ENCODE data around the gene PDCD10.

PDCD10 gene

DNA sequence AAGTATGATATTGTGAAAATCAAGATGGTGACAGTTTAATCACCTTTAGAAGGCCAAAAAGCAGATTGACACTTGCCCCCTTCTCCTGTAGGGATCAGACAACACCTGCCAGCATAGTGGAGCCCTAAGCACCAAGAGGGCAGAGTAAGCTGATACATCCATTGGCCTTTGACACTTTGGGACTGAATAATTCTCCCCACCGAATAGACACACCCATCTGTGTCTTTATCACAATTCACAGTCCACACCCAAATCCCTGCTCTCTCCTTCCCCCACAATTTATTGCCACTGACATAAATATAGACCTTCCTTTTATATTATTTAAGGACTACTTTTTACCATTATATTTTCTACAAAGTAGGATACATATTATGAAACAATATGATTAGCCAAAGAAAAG is 77.9 kb downstream of the PDCD10 start:
- Histone ChIP-seq H2BK12ac (ENCODE audit: low read length) (no peak overlapping the region), H3K18ac (ENCODE audit: low read length) (no peak overlapping the region), H2AK5ac (ENCODE audit: low read depth, low read length) (no peak overlapping the region), H3K4ac (ENCODE audit: low read length) (no peak overlapping the region), H2BK5ac (ENCODE audit: low read length) (no peak overlapping the region), H3K4me3 (ENCODE audit: low read length in 2 of 2) (no peak overlapping the region), H3K14ac (ENCODE audit: low read length) (no peak overlapping the region), H3K36me3 (replicated peaks in 1 of 2; ENCODE audit: control insufficient read depth in 2 of 2, insufficient read depth in 2 of 2, low read length in 2 of 2) (no peaks in the 10 kb centered on the region), H3K4me1 (ENCODE audit: control insufficient read depth in 2 of 2, insufficient read depth in 1 of 2, low read depth in 1 of 2, low read length in 2 of 2) (peaks cover 8 to 27% of the 10 kb centered on the region in 2 donors), H4K91ac (ENCODE audit: low read depth, low read length, poor library complexity) (no peak overlapping the region), H2AFZ (ENCODE audit: low read length) (no peak overlapping the region), H3K4me2 (ENCODE audit: insufficient read depth, low read length, poor library complexity, severe bottlenecking) (no peak overlapping the region), H3K79me1 (ENCODE audit: low read depth, low read length) (no peaks in the 10 kb centered on the region), H3K27ac (replicated peaks; ENCODE audit: low read length) (no peak overlapping the region), H2BK15ac (ENCODE audit: low read length) (no peak overlapping the region), H3K9me3 (replicated peaks in 1 of 2; ENCODE audit: control insufficient read depth in 2 of 2, insufficient read depth in 1 of 2, low read depth in 1 of 2, low read length in 2 of 2) (no peaks in the 10 kb centered on the region), H3K23ac (ENCODE audit: low read depth, low read length, poor library complexity) (no peak overlapping the region), H3K27me3 (ENCODE audit: control insufficient read depth in 3 of 3, insufficient read depth in 3 of 3, low read depth in 1 of 3, low read length in 3 of 3) (no peaks in the 10 kb centered on the region), H3K9ac (ENCODE audit: low read depth, low read length, poor library complexity) (no peak overlapping the region), H2BK120ac (ENCODE audit: low read depth, low read length) (no peak overlapping the region), H4K8ac (ENCODE audit: low read depth, low read length) (no peak overlapping the region)
- DNase-seq (ENCODE audit: low spot score): no peak
- WGBS, 2 donors (ENCODE audit: extremely low coverage in 2 of 2, insufficient read length in 2 of 2, insufficient replicate concordance in 1 of 2): no CpG with 5 or more reads among the region's 1 CpG

- no peak within 1 kb of the TSS for H3K9ac ChIP-seq (ENCODE audit: low read depth, low read length, poor library complexity)
- H3K18ac ChIP-seq (ENCODE audit: low read length): no peak within 1 kb of the TSS
- H3K36me3 ChIP-seq (replicated peaks in 1 of 2; ENCODE audit: control insufficient read depth in 2 of 2, insufficient read depth in 2 of 2, low read length in 2 of 2): peaks cover 0 to 19% of the 10 kb centered on the region in 2 donors
- H4K8ac ChIP-seq (ENCODE audit: low read depth, low read length): no peak within 1 kb of the TSS
- H3K4me2 ChIP-seq (ENCODE audit: insufficient read depth, low read length, poor library complexity, severe bottlenecking): no peak within 1 kb of the TSS
- WGBS, 2 donors (ENCODE audit: extremely low coverage in 2 of 2, insufficient read length in 2 of 2, insufficient replicate concordance in 1 of 2): no CpG with 5 or more reads among the region's 1 CpG
- H2BK15ac ChIP-seq (ENCODE audit: low read length): no peak within 1 kb of the TSS
- H2BK5ac ChIP-seq (ENCODE audit: low read length): no peak within 1 kb of the TSS
- no peaks in the 10 kb centered on the region for H3K9me3 ChIP-seq (replicated peaks in 1 of 2; ENCODE audit: control insufficient read depth in 2 of 2, insufficient read depth in 1 of 2, low read depth in 1 of 2, low read length in 2 of 2)
- no peak within 1 kb of the TSS for H2BK120ac ChIP-seq (ENCODE audit: low read depth, low read length)
- no peak within 1 kb of the TSS for H3K4ac ChIP-seq (ENCODE audit: low read length)
- H3K27me3 ChIP-seq (ENCODE audit: control insufficient read depth in 3 of 3, insufficient read depth in 3 of 3, low read depth in 1 of 3, low read length in 3 of 3): no peaks in the 10 kb centered on the region
- H3K4me1 ChIP-seq (ENCODE audit: control insufficient read depth in 2 of 2, insufficient read depth in 1 of 2, low read depth in 1 of 2, low read length in 2 of 2): peaks cover 8 to 32% of the 10 kb centered on the region in 2 donors
- H2AFZ ChIP-seq (ENCODE audit: low read length): peak within 1 kb of the TSS; percentile 25
- DNase-seq (ENCODE audit: low spot score): peak; percentile 61
- H2AK5ac ChIP-seq (ENCODE audit: low read depth, low read length): no peak within 1 kb of the TSS
- peak within 1 kb of the TSS in 1 of 2 donors; percentile 41 for H3K4me3 ChIP-seq (ENCODE audit: low read length in 2 of 2)
- no peak within 1 kb of the TSS for H3K27ac ChIP-seq (replicated peaks; ENCODE audit: low read length)
- H4K91ac ChIP-seq (ENCODE audit: low read depth, low read length, poor library complexity): no peak within 1 kb of the TSS
- no peaks in the 10 kb centered on the region for H3K79me1 ChIP-seq (ENCODE audit: low read depth, low read length)
- H3K14ac ChIP-seq (ENCODE audit: low read length): no peak within 1 kb of the TSS
- H2BK12ac ChIP-seq (ENCODE audit: low read length): no peak within 1 kb of the TSS
- no peak within 1 kb of the TSS for H3K23ac ChIP-seq (ENCODE audit: low read depth, low read length, poor library complexity)
Measured at GRCh38 chr3:167653760-167654159, 80.9 kb downstream of the PDCD10 start, which contains the start of gene WDR49. Gene WDR49, minus strand, starts transcription at chr3:167653942. Its CDS starts 517 bp downstream, at chr3:167653425.

- no CpG with 5 or more reads among the region's 1 CpG for WGBS, 2 donors (ENCODE audit: extremely low coverage in 2 of 2, insufficient read length in 2 of 2, insufficient replicate concordance in 1 of 2)
- H3K4ac ChIP-seq (ENCODE audit: low read length): no peak overlapping the region
- peaks cover 8 to 32% of the 10 kb centered on the region in 2 donors for H3K4me1 ChIP-seq (ENCODE audit: control insufficient read depth in 2 of 2, insufficient read depth in 1 of 2, low read depth in 1 of 2, low read length in 2 of 2)
- H2BK15ac ChIP-seq (ENCODE audit: low read length): no peak overlapping the region
- no peak overlapping the region for H2BK12ac ChIP-seq (ENCODE audit: low read length)
- no peak overlapping the region for H3K27ac ChIP-seq (replicated peaks; ENCODE audit: low read length)
- H3K36me3 ChIP-seq (replicated peaks in 1 of 2; ENCODE audit: control insufficient read depth in 2 of 2, insufficient read depth in 2 of 2, low read length in 2 of 2): peaks cover 0 to 19% of the 10 kb centered on the region in 2 donors
- H4K8ac ChIP-seq (ENCODE audit: low read depth, low read length): no peak overlapping the region
- H2BK5ac ChIP-seq (ENCODE audit: low read length): no peak overlapping the region
- H3K27me3 ChIP-seq (ENCODE audit: control insufficient read depth in 3 of 3, insufficient read depth in 3 of 3, low read depth in 1 of 3, low read length in 3 of 3): no peaks in the 10 kb centered on the region
- H3K23ac ChIP-seq (ENCODE audit: low read depth, low read length, poor library complexity): no peak overlapping the region
- peak overlapping the region in 1 of 2 donors; percentile 41 for H3K4me3 ChIP-seq (ENCODE audit: low read length in 2 of 2)
- no peak overlapping the region for H3K18ac ChIP-seq (ENCODE audit: low read length)
- peaks cover 0 to 2% of the 10 kb centered on the region in 2 donors for H3K9me3 ChIP-seq (replicated peaks in 1 of 2; ENCODE audit: control insufficient read depth in 2 of 2, insufficient read depth in 1 of 2, low read depth in 1 of 2, low read length in 2 of 2)
- peak overlapping the region; percentile 25 for H2AFZ ChIP-seq (ENCODE audit: low read length)
- H3K14ac ChIP-seq (ENCODE audit: low read length): no peak overlapping the region
- no peak overlapping the region for H4K91ac ChIP-seq (ENCODE audit: low read depth, low read length, poor library complexity)
- DNase-seq (ENCODE audit: low spot score): no peak
- no peak overlapping the region for H3K4me2 ChIP-seq (ENCODE audit: insufficient read depth, low read length, poor library complexity, severe bottlenecking)
- no peak overlapping the region for H2BK120ac ChIP-seq (ENCODE audit: low read depth, low read length)
- H3K79me1 ChIP-seq (ENCODE audit: low read depth, low read length): no peaks in the 10 kb centered on the region
- H2AK5ac ChIP-seq (ENCODE audit: low read depth, low read length): no peak overlapping the region
- H3K9ac ChIP-seq (ENCODE audit: low read depth, low read length, poor library complexity): no peak overlapping the region
Measured at GRCh38 chr3:167653155-167653554, 81.5 kb downstream of the PDCD10 start.

DNA sequence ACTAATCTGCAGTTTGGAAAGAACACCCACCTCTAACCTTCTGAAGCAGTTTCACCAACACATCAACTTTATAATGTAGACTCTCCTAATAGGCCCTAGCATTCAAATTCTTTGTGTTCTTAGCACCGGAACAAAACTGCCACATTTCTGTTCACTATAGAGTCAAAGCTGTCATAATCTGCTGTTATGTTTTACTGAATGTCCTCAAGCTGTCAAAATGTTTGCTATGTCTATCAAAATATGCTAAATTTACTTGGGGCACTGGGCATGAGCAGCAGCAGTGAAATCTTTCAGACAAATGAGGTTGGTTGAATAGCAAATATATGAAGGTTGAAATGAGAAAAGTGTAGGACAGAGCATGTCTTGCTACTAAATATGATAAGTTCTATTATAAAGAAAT is 82.9 kb downstream of the PDCD10 start:
- WGBS, 2 donors (ENCODE audit: extremely low coverage in 2 of 2, insufficient read length in 2 of 2, insufficient replicate concordance in 1 of 2): no CpG with 5 or more reads among the region's 1 CpG
- H2BK120ac ChIP-seq (ENCODE audit: low read depth, low read length): no peak overlapping the region

More for the DNA sequence above, 82.9 kb downstream of the PDCD10 start:
- H3K14ac ChIP-seq (ENCODE audit: low read length): no peak overlapping the region
- no peaks in the 10 kb centered on the region for H3K27me3 ChIP-seq (ENCODE audit: control insufficient read depth in 3 of 3, insufficient read depth in 3 of 3, low read depth in 1 of 3, low read length in 3 of 3)
- H3K23ac ChIP-seq (ENCODE audit: low read depth, low read length, poor library complexity): no peak overlapping the region
- peaks cover 0 to 2% of the 10 kb centered on the region in 2 donors for H3K9me3 ChIP-seq (replicated peaks in 1 of 2; ENCODE audit: control insufficient read depth in 2 of 2, insufficient read depth in 1 of 2, low read depth in 1 of 2, low read length in 2 of 2)
- no peak overlapping the region for H2BK5ac ChIP-seq (ENCODE audit: low read length)
- peaks cover 3 to 22% of the 10 kb centered on the region in 2 donors for H3K4me1 ChIP-seq (ENCODE audit: control insufficient read depth in 2 of 2, insufficient read depth in 1 of 2, low read depth in 1 of 2, low read length in 2 of 2)
- no peak overlapping the region for H3K4me2 ChIP-seq (ENCODE audit: insufficient read depth, low read length, poor library complexity, severe bottlenecking)
- no peak overlapping the region for H3K18ac ChIP-seq (ENCODE audit: low read length)
- H4K91ac ChIP-seq (ENCODE audit: low read depth, low read length, poor library complexity): no peak overlapping the region
- no peak overlapping the region for H3K4ac ChIP-seq (ENCODE audit: low read length)
- H2AFZ ChIP-seq (ENCODE audit: low read length): no peak overlapping the region
- H3K4me3 ChIP-seq (ENCODE audit: low read length in 2 of 2): no peak overlapping the region
- no peaks in the 10 kb centered on the region for H3K79me1 ChIP-seq (ENCODE audit: low read depth, low read length)
- no peak for DNase-seq (ENCODE audit: low spot score)
- H3K9ac ChIP-seq (ENCODE audit: low read depth, low read length, poor library complexity): no peak overlapping the region
- no peak overlapping the region for H2BK12ac ChIP-seq (ENCODE audit: low read length)
- H3K27ac ChIP-seq (replicated peaks; ENCODE audit: low read length): no peak overlapping the region
- no peak overlapping the region for H2AK5ac ChIP-seq (ENCODE audit: low read depth, low read length)
- H4K8ac ChIP-seq (ENCODE audit: low read depth, low read length): no peak overlapping the region
- H3K36me3 ChIP-seq (replicated peaks in 1 of 2; ENCODE audit: control insufficient read depth in 2 of 2, insufficient read depth in 2 of 2, low read length in 2 of 2): peaks cover 0 to 19% of the 10 kb centered on the region in 2 donors
- H2BK15ac ChIP-seq (ENCODE audit: low read length): no peak overlapping the region
